Activated CD8-positive, alpha-beta T cell treated with anti-CD3 and anti-CD28 coated beads, Interleukin-2, amount 10 ng/mL, durations not matched to agents 7 days and 5 days (primary cell): ENCODE measurements around the gene RPP38. TPM values are rescaled to one million over a fixed set of nuclear protein-coding genes. Genes with fewer than 3 reads are reported as not detected.
A peak's percentile ranks its signal among the peaks of the same experiment; 100 is the strongest.

ENCODE experiments used
- ATAC-seq: fragments of 150-1000 bp; cut with Tn5 transposase; one replicate; pipeline ENCODE4 v1.10.0; 2021; ENCODE audit warnings: moderate library complexity
- CTCF ChIA-PET: fragments of 350-600 bp; sonication (Branson Sonifier 250); formaldehyde crosslinking; loops from one replicate; lab custom pipeline; 2021; ENCODE audit warnings: antibody characterized with exemption; lab: Charles Lee
- POLR2A ChIA-PET: fragments of 350-600 bp; sonication (Branson Sonifier 250); formaldehyde crosslinking; loops from one replicate; lab custom pipeline; 2021; ENCODE audit warnings: antibody characterized with exemption; lab: Charles Lee
- DNase-seq: peaks from one replicate; pipeline ENCODE4 v3.0.0-alpha.2; 2020
- H3K27ac Mint-ChIP-seq: one replicate; pipeline ENCODE4 v1.8.0; 2021; ENCODE audit warnings: mild to moderate bottlenecking, mixed read lengths
- H3K27me3 Mint-ChIP-seq: one replicate; pipeline ENCODE4 v1.8.0; 2021; ENCODE audit warnings: low read depth, mixed read lengths
- H3K36me3 Mint-ChIP-seq: one replicate; pipeline ENCODE4 v1.8.0; 2021; ENCODE audit warnings: low read depth, mixed read lengths
- H3K4me1 Mint-ChIP-seq: one replicate; pipeline ENCODE4 v1.8.0; 2021; ENCODE audit warnings: low read depth, mixed read lengths
- H3K4me3 Mint-ChIP-seq: one replicate; pipeline ENCODE4 v1.8.0; 2021; ENCODE audit warnings: mild to moderate bottlenecking, mixed read lengths
- H3K9me3 Mint-ChIP-seq: one replicate; pipeline ENCODE4 v1.8.0; 2022; ENCODE audit warnings: mixed read lengths; ENCODE audit not compliant: insufficient read depth
- total RNA-seq, 2 experiments: library from RNA; stranded (reverse); gene quantifications; one replicate each; pipeline ENCODE4 v1.2.3, GENCODE V29; 2021

Gene RPP38
- 10 to 100 TPM; 16.8 to 19.0 TPM for total RNA-seq

GRCh38 chr10:15097011-15097812 lies at the start of gene RPP38:
Gene RPP38, plus strand, starts transcription at chr10:15097355. Its CDS starts 5,960 bp downstream, at chr10:15103315.
- Mint-ChIP-seq H3K9me3 (no peaks in the 10 kb centered on the region), H3K4me3 (peak within 1 kb of the TSS; percentile 96), H3K27ac (peak within 1 kb of the TSS; percentile 95), H3K36me3 (peaks cover 27% of the 10 kb centered on the region), H3K27me3 (no peaks in the 10 kb centered on the region), H3K4me1 (peaks cover 28% of the 10 kb centered on the region)
- peak; percentile 88 for ATAC-seq
- POLR2A ChIA-PET, result interaction anchor here (0.6 to 1.8 kb wide), 7 partner anchors 9 to 762 kb away, joined by 3 to 9 read pairs (median 4); partner anchors contain the start of genes DCLRE1C and MEIG1
- CTCF ChIA-PET, result interaction anchor here (1.1 to 1.2 kb wide), 2 partner anchors 9 to 10 kb away, joined by 3 to 7 read pairs; no protein-coding TSS in a partner anchor
- DNase-seq, result peak; percentile 97

- ChIA-PET POLR2A (no interaction called here), CTCF (interaction anchor here (1.3 kb wide), 1 partner anchor 57 kb away, joined by 4 read pairs; no protein-coding TSS in a partner anchor)
- H3K4me3 Mint-ChIP-seq, result no peak overlapping the region
These were observed 47.6 kb upstream of the RPP38 start for GRCh38 chr10:15049533-15049932.

GRCh38 chr10:15052121-15052520 lies 45.0 kb upstream of the RPP38 start:
- peaks cover 5% of the 10 kb centered on the region for H3K27me3 Mint-ChIP-seq
- H3K4me1 Mint-ChIP-seq, result no peaks in the 10 kb centered on the region
- no peaks in the 10 kb centered on the region for H3K9me3 Mint-ChIP-seq
- ChIA-PET CTCF (no interaction called here), POLR2A (no interaction called here)
- no peak for ATAC-seq
- DNase-seq, result no peak
- H3K4me3 Mint-ChIP-seq, result no peak overlapping the region
- H3K27ac Mint-ChIP-seq, result no peak overlapping the region
- H3K36me3 Mint-ChIP-seq, result no peaks in the 10 kb centered on the region

More at GRCh38 chr10:15049533-15049932, 47.6 kb upstream of the RPP38 start:
- ATAC-seq (no peak), DNase-seq (no peak)
- no peak overlapping the region for H3K27ac Mint-ChIP-seq
- H3K27me3 Mint-ChIP-seq, result peaks cover 3% of the 10 kb centered on the region
- H3K9me3 Mint-ChIP-seq, result no peaks in the 10 kb centered on the region
- H3K36me3 Mint-ChIP-seq, result no peaks in the 10 kb centered on the region
- H3K4me1 Mint-ChIP-seq, result peaks cover 10% of the 10 kb centered on the region

GRCh38 chr10:15053061-15053460 lies 44.1 kb upstream of the RPP38 start:
- Mint-ChIP-seq H3K4me1 (no peaks in the 10 kb centered on the region), H3K27ac (no peak overlapping the region), H3K4me3 (no peak overlapping the region), H3K27me3 (peaks cover 5% of the 10 kb centered on the region), H3K9me3 (no peaks in the 10 kb centered on the region), H3K36me3 (no peaks in the 10 kb centered on the region)
- no peak for DNase-seq
- ChIA-PET CTCF (no interaction called here), POLR2A (no interaction called here)
- ATAC-seq, result no peak

- CTCF ChIA-PET, result no interaction called here
- DNase-seq, result no peak
- peaks cover 7% of the 10 kb centered on the region for H3K9me3 Mint-ChIP-seq
- POLR2A ChIA-PET, result no interaction called here
- no peak overlapping the region for H3K4me3 Mint-ChIP-seq
- peaks cover 4% of the 10 kb centered on the region for H3K36me3 Mint-ChIP-seq
- H3K4me1 Mint-ChIP-seq, result no peaks in the 10 kb centered on the region
- H3K27ac Mint-ChIP-seq, result no peak overlapping the region
- ATAC-seq, result no peak
- H3K27me3 Mint-ChIP-seq, result peaks cover 8% of the 10 kb centered on the region
These were observed 38.5 kb upstream of the RPP38 start for GRCh38 chr10:15058689-15059088.

- peaks cover 4% of the 10 kb centered on the region for H3K36me3 Mint-ChIP-seq
- ChIA-PET POLR2A (no interaction called here), CTCF (no interaction called here)
- DNase-seq (no peak), ATAC-seq (no peak)
- H3K27ac Mint-ChIP-seq, result no peak overlapping the region
- H3K4me1 Mint-ChIP-seq, result no peaks in the 10 kb centered on the region
- H3K4me3 Mint-ChIP-seq, result no peak overlapping the region
- H3K9me3 Mint-ChIP-seq, result peaks cover 7% of the 10 kb centered on the region
- H3K27me3 Mint-ChIP-seq, result peaks cover 10% of the 10 kb centered on the region
These were observed 37.2 kb upstream of the RPP38 start for GRCh38 chr10:15059914-15060313.

- Mint-ChIP-seq H3K9me3 (peaks cover 7% of the 10 kb centered on the region), H3K4me1 (no peaks in the 10 kb centered on the region), H3K27ac (no peak overlapping the region), H3K27me3 (peaks cover 10% of the 10 kb centered on the region), H3K36me3 (peaks cover 4% of the 10 kb centered on the region), H3K4me3 (no peak overlapping the region)
- no peak for ATAC-seq
- POLR2A ChIA-PET, result no interaction called here
- no peak for DNase-seq
- CTCF ChIA-PET, result interaction anchor here (0.7 kb wide), 1 partner anchor 45 kb away, joined by 3 read pairs; no protein-coding TSS in a partner anchor
These were observed 36.5 kb upstream of the RPP38 start for GRCh38 chr10:15060638-15061037.

GRCh38 chr10:15067154-15067553 lies 30.0 kb upstream of the RPP38 start:
- Mint-ChIP-seq H3K27ac (no peak overlapping the region), H3K27me3 (peaks cover 5% of the 10 kb centered on the region), H3K9me3 (no peaks in the 10 kb centered on the region), H3K36me3 (no peaks in the 10 kb centered on the region), H3K4me3 (no peak overlapping the region), H3K4me1 (no peaks in the 10 kb centered on the region)
- ChIA-PET POLR2A (no interaction called here), CTCF (no interaction called here)
- DNase-seq, result no peak
- no peak for ATAC-seq

GRCh38 chr10:15068802-15069201 lies 28.4 kb upstream of the RPP38 start:
- Mint-ChIP-seq H3K4me3 (no peak overlapping the region), H3K36me3 (no peaks in the 10 kb centered on the region), H3K27me3 (peaks cover 5% of the 10 kb centered on the region), H3K4me1 (no peaks in the 10 kb centered on the region), H3K27ac (no peak overlapping the region), H3K9me3 (no peaks in the 10 kb centered on the region)
- no peak for ATAC-seq
- CTCF ChIA-PET, result no interaction called here
- DNase-seq, result no peak
- POLR2A ChIA-PET, result no interaction called here

- Mint-ChIP-seq H3K4me1 (no peaks in the 10 kb centered on the region), H3K36me3 (no peaks in the 10 kb centered on the region), H3K9me3 (no peaks in the 10 kb centered on the region), H3K27ac (no peak overlapping the region), H3K4me3 (no peak overlapping the region), H3K27me3 (peaks cover 4% of the 10 kb centered on the region)
- POLR2A ChIA-PET, result no interaction called here
- ATAC-seq, result no peak
- CTCF ChIA-PET, result no interaction called here
- DNase-seq, result no peak
These were observed 27.9 kb upstream of the RPP38 start for GRCh38 chr10:15069230-15069629.

GRCh38 chr10:15072358-15072757 lies 24.8 kb upstream of the RPP38 start:
- DNase-seq (no peak), ATAC-seq (no peak)
- ChIA-PET CTCF (no interaction called here), POLR2A (no interaction called here)
- H3K4me3 Mint-ChIP-seq, result no peak overlapping the region
- peaks cover 2% of the 10 kb centered on the region for H3K27me3 Mint-ChIP-seq
- no peaks in the 10 kb centered on the region for H3K36me3 Mint-ChIP-seq
- H3K4me1 Mint-ChIP-seq, result no peaks in the 10 kb centered on the region
- no peaks in the 10 kb centered on the region for H3K9me3 Mint-ChIP-seq
- no peak overlapping the region for H3K27ac Mint-ChIP-seq

- no peak for ATAC-seq
- Mint-ChIP-seq H3K4me3 (no peak overlapping the region), H3K4me1 (no peaks in the 10 kb centered on the region)
These were observed 21.7 kb upstream of the RPP38 start for GRCh38 chr10:15075421-15075820.

More at GRCh38 chr10:15075421-15075820, 21.7 kb upstream of the RPP38 start:
- Mint-ChIP-seq H3K36me3 (no peaks in the 10 kb centered on the region), H3K27me3 (no peaks in the 10 kb centered on the region), H3K27ac (no peak overlapping the region), H3K9me3 (no peaks in the 10 kb centered on the region)
- POLR2A ChIA-PET, result no interaction called here
- DNase-seq, result no peak
- CTCF ChIA-PET, result no interaction called here
